ENCODE results near the gene GALNT17.

Gene GALNT17

DNA sequence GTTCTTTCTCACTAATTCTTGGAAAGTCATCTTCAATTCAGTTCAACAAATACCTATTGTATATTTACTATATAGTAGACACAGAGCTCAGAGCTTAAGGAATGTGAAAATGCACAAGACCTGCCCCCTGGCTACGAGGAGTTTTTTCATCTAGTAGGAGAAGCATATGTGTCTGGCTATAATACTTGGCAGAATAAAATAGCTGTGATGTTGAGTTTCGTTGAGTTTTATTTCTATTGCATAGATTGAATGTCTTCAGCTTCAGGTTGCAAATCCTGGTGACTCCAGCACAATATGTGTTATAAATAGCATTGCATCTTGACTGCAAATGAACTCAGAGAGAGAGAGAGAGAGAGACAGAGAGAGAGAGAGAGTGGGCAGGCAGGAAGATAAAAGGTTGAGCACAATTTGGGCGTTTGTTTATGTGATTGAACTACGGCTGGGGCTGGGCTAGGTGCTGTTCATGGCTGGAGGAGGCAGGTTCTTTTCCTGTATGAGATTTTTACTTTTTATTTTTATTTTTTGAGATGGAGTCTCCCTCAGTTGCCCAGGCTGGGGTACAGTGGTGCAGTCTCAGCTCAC is 229.6 kb downstream of the GALNT17 start:
- TF ChIP-seq YY1 (IDR thresholded peaks at IDR 0.05; ENCODE audit: low read depth) (no peak), ZBTB7A (IDR thresholded peaks at IDR 0.05; ENCODE audit: low read depth) (no peak), FOXM1 (IDR thresholded peaks at IDR 0.05; ENCODE audit: borderline replicate concordance, low read depth) (no peak), NFIC (IDR thresholded peaks at IDR 0.05) (no peak), TAF1 (IDR thresholded peaks at IDR 0.05; ENCODE audit: low read depth) (no peak), EP300 (IDR thresholded peaks at IDR 0.05; ENCODE audit: borderline replicate concordance) (no peak), CEBPB (IDR thresholded peaks at IDR 0.05) (no peak), CREB1 (IDR thresholded peaks at IDR 0.05; ENCODE audit: low read depth) (no peak), TCF12 (IDR thresholded peaks at IDR 0.05; ENCODE audit: low read depth) (no peak), EGR1 (IDR thresholded peaks at IDR 0.05) (no peak)
- TF ChIP-seq, protein P1, sequence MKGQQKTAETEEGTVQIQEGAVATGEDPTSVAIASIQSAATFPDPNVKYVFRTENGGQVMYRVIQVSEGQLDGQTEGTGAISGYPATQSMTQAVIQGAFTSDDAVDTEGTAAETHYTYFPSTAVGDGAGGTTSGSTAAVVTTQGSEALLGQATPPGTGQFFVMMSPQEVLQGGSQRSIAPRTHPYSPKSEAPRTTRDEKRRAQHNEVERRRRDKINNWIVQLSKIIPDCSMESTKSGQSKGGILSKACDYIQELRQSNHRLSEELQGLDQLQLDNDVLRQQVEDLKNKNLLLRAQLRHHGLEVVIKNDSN (IDR thresholded peaks at IDR 0.05) = no peak
- TF ChIP-seq, protein P2, sequence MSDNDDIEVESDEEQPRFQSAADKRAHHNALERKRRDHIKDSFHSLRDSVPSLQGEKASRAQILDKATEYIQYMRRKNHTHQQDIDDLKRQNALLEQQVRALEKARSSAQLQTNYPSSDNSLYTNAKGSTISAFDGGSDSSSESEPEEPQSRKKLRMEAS (IDR thresholded peaks at IDR 0.05) = no peak

DNA sequence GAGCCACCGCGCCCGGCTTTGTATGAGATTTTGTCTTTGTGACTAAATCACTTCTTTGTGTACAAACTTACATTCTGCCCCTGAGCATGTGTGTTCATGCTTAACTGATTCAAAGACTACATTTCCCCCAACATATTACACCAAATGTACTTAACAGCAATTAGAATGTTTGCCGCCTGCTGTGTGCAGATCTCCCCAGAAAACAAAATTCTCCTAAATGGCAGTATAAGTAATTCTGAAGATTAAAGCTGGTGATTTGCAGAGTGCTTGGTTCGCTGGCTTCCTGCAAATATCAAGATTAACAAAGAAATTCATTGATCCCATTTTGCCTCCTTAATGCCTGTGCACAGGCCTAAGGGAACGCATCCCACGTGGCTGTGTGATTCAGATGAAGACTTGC is 230.3 kb downstream of the GALNT17 start:
- TF ChIP-seq ZBTB7A (IDR thresholded peaks at IDR 0.05; ENCODE audit: low read depth) (no peak), NFIC (IDR thresholded peaks at IDR 0.05) (no peak), TCF12 (IDR thresholded peaks at IDR 0.05; ENCODE audit: low read depth) (no peak), TEAD4 (IDR thresholded peaks at IDR 0.05) (no peak), FOXM1 (IDR thresholded peaks at IDR 0.05; ENCODE audit: borderline replicate concordance, low read depth) (no peak)
- TF ChIP-seq, protein P1 (IDR thresholded peaks at IDR 0.05) = no peak
- TF ChIP-seq, protein P3, sequence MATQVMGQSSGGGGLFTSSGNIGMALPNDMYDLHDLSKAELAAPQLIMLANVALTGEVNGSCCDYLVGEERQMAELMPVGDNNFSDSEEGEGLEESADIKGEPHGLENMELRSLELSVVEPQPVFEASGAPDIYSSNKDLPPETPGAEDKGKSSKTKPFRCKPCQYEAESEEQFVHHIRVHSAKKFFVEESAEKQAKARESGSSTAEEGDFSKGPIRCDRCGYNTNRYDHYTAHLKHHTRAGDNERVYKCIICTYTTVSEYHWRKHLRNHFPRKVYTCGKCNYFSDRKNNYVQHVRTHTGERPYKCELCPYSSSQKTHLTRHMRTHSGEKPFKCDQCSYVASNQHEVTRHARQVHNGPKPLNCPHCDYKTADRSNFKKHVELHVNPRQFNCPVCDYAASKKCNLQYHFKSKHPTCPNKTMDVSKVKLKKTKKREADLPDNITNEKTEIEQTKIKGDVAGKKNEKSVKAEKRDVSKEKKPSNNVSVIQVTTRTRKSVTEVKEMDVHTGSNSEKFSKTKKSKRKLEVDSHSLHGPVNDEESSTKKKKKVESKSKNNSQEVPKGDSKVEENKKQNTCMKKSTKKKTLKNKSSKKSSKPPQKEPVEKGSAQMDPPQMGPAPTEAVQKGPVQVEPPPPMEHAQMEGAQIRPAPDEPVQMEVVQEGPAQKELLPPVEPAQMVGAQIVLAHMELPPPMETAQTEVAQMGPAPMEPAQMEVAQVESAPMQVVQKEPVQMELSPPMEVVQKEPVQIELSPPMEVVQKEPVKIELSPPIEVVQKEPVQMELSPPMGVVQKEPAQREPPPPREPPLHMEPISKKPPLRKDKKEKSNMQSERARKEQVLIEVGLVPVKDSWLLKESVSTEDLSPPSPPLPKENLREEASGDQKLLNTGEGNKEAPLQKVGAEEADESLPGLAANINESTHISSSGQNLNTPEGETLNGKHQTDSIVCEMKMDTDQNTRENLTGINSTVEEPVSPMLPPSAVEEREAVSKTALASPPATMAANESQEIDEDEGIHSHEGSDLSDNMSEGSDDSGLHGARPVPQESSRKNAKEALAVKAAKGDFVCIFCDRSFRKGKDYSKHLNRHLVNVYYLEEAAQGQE (IDR thresholded peaks at IDR 0.05; ENCODE audit: low read depth) = no peak
- TF ChIP-seq, protein P2 (IDR thresholded peaks at IDR 0.05) = no peak

DNA sequence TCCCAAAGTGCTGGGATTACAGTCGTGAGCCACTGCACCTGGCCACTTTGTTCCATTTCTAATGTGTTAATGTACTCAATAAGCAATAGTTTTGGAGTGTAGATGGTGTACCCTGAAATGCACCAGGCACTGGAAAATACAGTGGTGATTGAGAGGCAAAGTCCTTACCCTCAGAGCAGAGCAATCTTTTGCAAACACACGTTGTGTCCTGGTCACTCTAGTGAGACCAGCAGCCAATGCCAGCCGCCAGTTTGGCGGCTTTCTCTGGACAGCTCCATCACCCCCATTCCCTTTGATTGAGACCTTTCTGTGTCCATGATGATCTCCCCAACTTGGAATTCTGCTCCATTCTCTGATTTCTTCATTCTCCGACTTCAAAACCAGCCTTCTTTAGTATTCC is 231.3 kb downstream of the GALNT17 start:
- TF ChIP-seq EP300 (IDR thresholded peaks at IDR 0.05; ENCODE audit: borderline replicate concordance) = no peak
- no peak for TF ChIP-seq EGR1 (IDR thresholded peaks at IDR 0.05)
- TF ChIP-seq, protein P2 (IDR thresholded peaks at IDR 0.05) = no peak
- TF ChIP-seq, protein P1 (IDR thresholded peaks at IDR 0.05) = no peak
- no peak for TF ChIP-seq TAF1 (IDR thresholded peaks at IDR 0.05; ENCODE audit: low read depth)
- no peak for TF ChIP-seq TEAD4 (IDR thresholded peaks at IDR 0.05)
- TF ChIP-seq YY1 (IDR thresholded peaks at IDR 0.05; ENCODE audit: low read depth) = no peak
- TF ChIP-seq NFIC (IDR thresholded peaks at IDR 0.05) = no peak
- no peak for TF ChIP-seq FOXM1 (IDR thresholded peaks at IDR 0.05; ENCODE audit: borderline replicate concordance, low read depth)
- no peak for TF ChIP-seq CREB1 (IDR thresholded peaks at IDR 0.05; ENCODE audit: low read depth)
- TF ChIP-seq ZBTB7A (IDR thresholded peaks at IDR 0.05; ENCODE audit: low read depth) = no peak
- no peak for TF ChIP-seq TCF12 (IDR thresholded peaks at IDR 0.05; ENCODE audit: low read depth)
- TF ChIP-seq CEBPB (IDR thresholded peaks at IDR 0.05) = no peak

DNA sequence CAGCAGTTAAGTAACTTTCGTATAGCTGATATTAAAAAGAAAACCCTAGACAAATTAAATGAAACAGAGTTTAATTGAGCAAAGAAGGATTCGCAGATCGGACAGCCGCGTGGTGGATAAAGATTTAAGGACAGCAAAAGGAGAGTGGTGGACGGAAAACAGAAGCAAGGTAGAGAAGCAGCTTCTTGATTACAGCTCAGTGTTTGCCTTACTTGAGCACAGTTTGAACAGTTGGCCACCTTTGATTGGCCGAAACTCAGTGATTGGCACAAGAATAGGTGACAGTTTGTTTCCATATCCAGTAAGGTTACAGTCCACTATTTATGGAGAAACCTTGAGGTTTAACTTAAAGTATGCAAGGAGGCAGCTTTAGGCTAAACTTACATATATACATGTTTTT is 231.7 kb downstream of the GALNT17 start:
- TF ChIP-seq CREB1 (IDR thresholded peaks at IDR 0.05; ENCODE audit: low read depth) (no peak), EGR1 (IDR thresholded peaks at IDR 0.05) (no peak), RAD21 (IDR thresholded peaks at IDR 0.05; ENCODE audit: low read depth) (no peak), ZBTB7A (IDR thresholded peaks at IDR 0.05; ENCODE audit: low read depth) (no peak), EP300 (IDR thresholded peaks at IDR 0.05; ENCODE audit: borderline replicate concordance) (no peak)
- TF ChIP-seq, protein P2 (IDR thresholded peaks at IDR 0.05) = no peak

DNA sequence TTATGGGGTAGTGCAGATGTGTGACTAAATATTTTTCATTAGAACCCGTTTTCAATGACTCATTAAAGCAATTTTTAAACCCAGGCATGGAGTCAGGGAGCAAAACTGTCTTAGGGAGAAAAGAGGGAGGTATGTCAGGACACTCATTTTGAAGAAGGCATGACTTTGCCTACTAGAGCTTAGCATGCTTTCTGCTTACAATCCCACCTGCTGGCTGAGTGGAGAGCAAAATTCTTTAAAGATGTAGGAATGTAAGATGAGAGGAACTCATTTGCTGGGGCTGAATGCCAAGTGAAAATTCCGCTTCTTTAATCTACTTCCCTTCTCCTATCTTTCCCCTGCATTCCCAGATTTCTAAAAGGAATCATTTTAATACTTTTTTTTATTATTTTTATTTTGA is 232.6 kb downstream of the GALNT17 start:
- TF ChIP-seq YY1 (IDR thresholded peaks at IDR 0.05; ENCODE audit: low read depth) (no peak), TCF12 (IDR thresholded peaks at IDR 0.05; ENCODE audit: low read depth) (no peak), CEBPB (IDR thresholded peaks at IDR 0.05) (no peak), RAD21 (IDR thresholded peaks at IDR 0.05; ENCODE audit: low read depth) (no peak), ZBTB7A (IDR thresholded peaks at IDR 0.05; ENCODE audit: low read depth) (no peak), CREB1 (IDR thresholded peaks at IDR 0.05; ENCODE audit: low read depth) (no peak), TAF1 (IDR thresholded peaks at IDR 0.05; ENCODE audit: low read depth) (no peak), FOXM1 (IDR thresholded peaks at IDR 0.05; ENCODE audit: borderline replicate concordance, low read depth) (no peak), EP300 (IDR thresholded peaks at IDR 0.05; ENCODE audit: borderline replicate concordance) (no peak)
- TF ChIP-seq, protein P3 (IDR thresholded peaks at IDR 0.05; ENCODE audit: low read depth) = no peak
- TF ChIP-seq, protein P2 (IDR thresholded peaks at IDR 0.05) = no peak
